Prostate gland (tissue), 2 donors: ENCODE results near the gene RYK. TPM values are rescaled to one million over a fixed set of nuclear protein-coding genes. Genes with fewer than 3 reads are reported as not detected.

Experiments used
- DNase-seq: peaks from one replicate; pipeline ENCODE4 v3.0.0-alpha.2; 2019; ENCODE audit warnings: low spot score
- H3K27ac ChIP-seq, 2 donors: fragments of 200-600 bp; sonication (generic); 2 replicates each; pipeline ENCODE4 v1.5.1; 2017 to 2019
- H3K27me3 ChIP-seq: fragments of 200-600 bp; sonication (generic); replicated peaks from 2 replicates; pipeline ENCODE4 v1.5.1; 2019; ENCODE audit not compliant: insufficient read depth
- H3K36me3 ChIP-seq, 2 donors: fragments of 200-600 bp; sonication (generic); 1 replicate in 1 of 2; 2 replicates in 1 of 2; pipeline versions ENCODE4 v1.5.1 to v1.8.1; 2017 to 2019
- H3K4me1 ChIP-seq: fragments of 200-600 bp; sonication (generic); replicated peaks from 2 replicates; pipeline ENCODE4 v1.5.1; 2019
- H3K4me3 ChIP-seq, 2 donors: fragments of 200-600 bp; sonication (generic); 2 replicates each; pipeline ENCODE4 v1.5.1; 2017 to 2019
- H3K9me3 ChIP-seq: fragments of 200-600 bp; sonication (generic); 2 replicates; pipeline ENCODE4 v1.5.1; 2017
- CTCF ChIP-seq, 4 experiments: fragments of 200-600 bp in 2 of 4; fragments of 450-650 bp in 2 of 4; sonication (generic) in 2 of 4; IDR thresholded peaks; 1 replicate in 3 of 4; 2 replicates in 1 of 4; pipeline ENCODE4 v1.5.1; 2016 to 2019; ENCODE audit warnings: antibody characterized with exemption in 4 of 4, mild to moderate bottlenecking in 2 of 4, moderate library complexity in 2 of 4
- POLR2A ChIP-seq: fragments of 450-650 bp; IDR thresholded peaks from one replicate; pipeline ENCODE4 v1.6.1; 2016; ENCODE audit warnings: antibody characterized with exemption, mild to moderate bottlenecking
- POLR2AphosphoS5 ChIP-seq: sonication (generic); formaldehyde crosslinking; IDR thresholded peaks from one replicate; pipeline ENCODE4 v1.6.1; 2017; ENCODE audit warnings: antibody characterized with exemption
- WGBS: methylation state at CpG from one replicate; pipeline ENCODE4 v1.1.5; 2018; 5-methylcytosine and 5-hydroxymethylcytosine counted together
- intact Hi-C: fragments of 100-400 bp; cut with DNase I; formaldehyde crosslinking; loops from one replicate; pipeline ENCODE4 v1.14.2; 2022
- total RNA-seq, 2 donors: library from RNA; depleted of rRNA; stranded (reverse); fragments of >200 nt; gene quantifications; one replicate each; pipeline ENCODE4 v1.1.0, GENCODE V29; 2016

The RYK gene
- total RNA-seq, 2 donors from 2014 or later = 61.6 to 95.8 TPM

- DNase-seq = no peak
- H3K27ac ChIP-seq = no peak overlapping the region
- no peaks in the 10 kb centered on the region for H3K27me3 ChIP-seq
- WGBS = 68% methylated on average over 2 of the region's 2 CpGs
- H3K4me1 ChIP-seq = no peaks in the 10 kb centered on the region
- no peaks in the 10 kb centered on the region for H3K9me3 ChIP-seq
- TF ChIP-seq POLR2A (no peak), POLR2AphosphoS5 (no peak), CTCF (IDR thresholded peaks at IDR 0.05) (no peak)
- no peak overlapping the region for H3K4me3 ChIP-seq
- intact Hi-C loops = no loop called here
- no peaks in the 10 kb centered on the region for H3K36me3 ChIP-seq
Observed at GRCh38 chr3:134222835-134223234, 27.8 kb downstream of the RYK start.

- WGBS = over 99% methylated on average over 4 of the region's 4 CpGs
- Histone ChIP-seq H3K27ac (no peak overlapping the region), H3K4me1 (no peaks in the 10 kb centered on the region), H3K9me3 (no peaks in the 10 kb centered on the region), H3K4me3 (no peak overlapping the region), H3K36me3 (no peaks in the 10 kb centered on the region), H3K27me3 (no peaks in the 10 kb centered on the region)
- no peak for TF ChIP-seq CTCF (IDR thresholded peaks at IDR 0.05)
- TF ChIP-seq POLR2A = no peak
- TF ChIP-seq POLR2AphosphoS5 = no peak
- DNase-seq = no peak
- intact Hi-C loops = loop anchor here (10.0 kb wide), 1 partner anchor 392 kb away; no protein-coding TSS in a partner anchor
Observed at GRCh38 chr3:134216851-134217250, 33.8 kb downstream of the RYK start.

- 87% methylated on average over 10 of the region's 10 CpGs for WGBS
- Histone ChIP-seq H3K4me3 (no peak overlapping the region), H3K27me3 (no peaks in the 10 kb centered on the region), H3K4me1 (no peaks in the 10 kb centered on the region), H3K27ac (no peak overlapping the region), H3K9me3 (no peaks in the 10 kb centered on the region), H3K36me3 (no peaks in the 10 kb centered on the region)
- intact Hi-C loops = loop anchor here (10.0 kb wide), 1 partner anchor 391 kb away; no protein-coding TSS in a partner anchor
- TF ChIP-seq POLR2A = no peak
- no peak for TF ChIP-seq CTCF (IDR thresholded peaks at IDR 0.05)
- TF ChIP-seq POLR2AphosphoS5 = no peak
- DNase-seq = no peak
Observed at GRCh38 chr3:134216191-134216764, 34.4 kb downstream of the RYK start.

GRCh38 chr3:134214239-134214638, 36.4 kb downstream of the RYK start:
- WGBS = 39% methylated on average over 2 of the region's 2 CpGs
- DNase-seq = peak; percentile 74
- Histone ChIP-seq H3K4me1 (no peaks in the 10 kb centered on the region), H3K36me3 (no peaks in the 10 kb centered on the region), H3K9me3 (no peaks in the 10 kb centered on the region), H3K27me3 (no peaks in the 10 kb centered on the region), H3K27ac (no peak overlapping the region), H3K4me3 (no peak overlapping the region)
- intact Hi-C loops = loop anchor here (5.0 to 10.0 kb wide), 4 partner anchors 163 to 389 kb away; no protein-coding TSS in a partner anchor
- peak; percentile 85 for TF ChIP-seq POLR2AphosphoS5
- no peak for TF ChIP-seq POLR2A
- no peak for TF ChIP-seq CTCF (IDR thresholded peaks at IDR 0.05)

- TF ChIP-seq POLR2A = no peak
- TF ChIP-seq CTCF (IDR thresholded peaks at IDR 0.05) = peak; percentile 91 to 100 (median 94)
- TF ChIP-seq POLR2AphosphoS5 = peak; percentile 65
- intact Hi-C loops = loop anchor here (2.0 to 10.0 kb wide), 5 partner anchors 86 to 388 kb away; no protein-coding TSS in a partner anchor
- no peaks in the 10 kb centered on the region for H3K36me3 ChIP-seq
- H3K9me3 ChIP-seq = no peaks in the 10 kb centered on the region
- no peaks in the 10 kb centered on the region for H3K27me3 ChIP-seq
- 16% methylated on average over 3 of the region's 3 CpGs for whole genome bisulfite sequencing
- DNase-seq = peak; percentile 85
- H3K27ac ChIP-seq = no peak overlapping the region
- no peaks in the 10 kb centered on the region for H3K4me1 ChIP-seq
- no peak overlapping the region for H3K4me3 ChIP-seq
Observed at GRCh38 chr3:134212967-134213665, 37.5 kb downstream of the RYK start.
